HepG2 (cell line): Measurements from ENCODE around the gene MCU. TPM values are rescaled to one million over a fixed set of nuclear protein-coding genes. Genes with fewer than 3 reads are reported as not detected.

Source experiments
- ATAC-seq: fragments of 200-7000 bp; cut with Tn5 transposase; 3 replicates; pipeline ENCODE4 v1.9.1; 2020; ENCODE audit warnings: mild to moderate bottlenecking, moderate library complexity
- BruUV-seq: library from RNA; stranded (reverse); fragments of 400-500 nt; replicated peaks from 2 replicates; lab custom pipeline; 2021; lab: Mats Ljungman, UMichigan
- CTCF ChIA-PET: fragments of 300-600 bp; formaldehyde crosslinking; extraction: SDS; loops from one replicate; lab custom pipeline; 2021; ENCODE audit warnings: low total read pairs, inconsistent platforms, low intra/inter-chr PET ratio; lab: Yijun Ruan, JAX
- POLR2A ChIA-PET: fragments of 350-600 bp; sonication (Branson Sonifier 250); formaldehyde crosslinking; loops from one replicate; lab custom pipeline; 2020; ENCODE audit warnings: antibody characterized with exemption, inconsistent platforms; lab: Yijun Ruan, JAX
- DNase-seq: peaks from one replicate; pipeline ENCODE4 v3.0.0-alpha.2; 2015; ENCODE audit warnings: low spot score
- FAIRE-seq: peaks from 3 replicates; lab custom pipeline; 2011; peaks lifted over from hg19 to GRCh38; lab: Jason Lieb, UNC
- H2AFZ ChIP-seq: one replicate; pipeline ENCODE4 v1.6.1; 2011; ENCODE audit warnings: low read length, inconsistent platforms
- H3K27ac ChIP-seq: fragments of 300-600 bp; 3 replicates; pipeline ENCODE4 v1.8.0; 2011; ENCODE audit warnings: mixed run types, mild to moderate bottlenecking, mixed read lengths, low read length, inconsistent platforms; ENCODE audit not compliant: insufficient read depth; ENCODE audit errors: extremely low read length
- H3K27me3 ChIP-seq, 2 experiments: fragments of 200-600 bp in 1 of 2; 2 replicates in 1 of 2; 3 replicates in 1 of 2; pipeline versions ENCODE4 v1.6.0 to v1.8.0; 2011; ENCODE audit warnings: low read length in 2 of 2, mild to moderate bottlenecking in 2 of 2, moderate library complexity in 2 of 2, inconsistent platforms in 1 of 2; ENCODE audit not compliant: insufficient read depth in 2 of 2, control insufficient read depth in 1 of 2
- H3K36me3 ChIP-seq, 2 experiments: fragments of 200-600 bp in 1 of 2; replicated peaks in 1 of 2; 2 replicates in 1 of 2; 3 replicates in 1 of 2; pipeline versions ENCODE4 v1.5.1 to v1.8.0; 2011; ENCODE audit warnings: low read length in 2 of 2, inconsistent platforms in 1 of 2; ENCODE audit not compliant: insufficient read depth in 2 of 2, control insufficient read depth in 1 of 2
- H3K4me1 ChIP-seq: 2 replicates; pipeline ENCODE4 v1.5.1; 2012; ENCODE audit warnings: low read length, inconsistent platforms; ENCODE audit not compliant: insufficient read depth
- H3K4me2 ChIP-seq: 2 replicates; pipeline ENCODE4 v1.6.0; 2011; ENCODE audit warnings: low read depth, low read length, inconsistent platforms
- H3K4me3 ChIP-seq, 3 experiments: fragments of 200-600 bp in 1 of 3; sonication (generic), shearing (Covaris generic) in 1 of 3; replicated peaks in 1 of 3; 2 replicates each; pipeline ENCODE4 v1.5.1; 2011 to 2016; ENCODE audit warnings: low read length in 3 of 3, inconsistent platforms in 2 of 3, low read depth in 2 of 3, mild to moderate bottlenecking in 2 of 3, control low read depth in 1 of 3, mixed read lengths in 1 of 3; ENCODE audit not compliant: insufficient read depth in 1 of 3
- H3K79me2 ChIP-seq: one replicate; pipeline ENCODE4 v1.6.1; 2011; ENCODE audit warnings: low read length, inconsistent platforms; ENCODE audit not compliant: insufficient read depth
- H3K9ac ChIP-seq: 2 replicates; pipeline ENCODE4 v1.6.0; 2011; ENCODE audit warnings: mild to moderate bottlenecking, low read depth, low read length, inconsistent platforms; ENCODE audit not compliant: insufficient read depth
- H3K9me3 ChIP-seq: 2 replicates; pipeline ENCODE4 v1.5.1; 2012; ENCODE audit warnings: mild to moderate bottlenecking, low read length
- H4K20me1 ChIP-seq: 2 replicates; pipeline ENCODE4 v1.6.0; 2011; ENCODE audit warnings: inconsistent platforms, mild to moderate bottlenecking, low read length, moderate library complexity; ENCODE audit not compliant: insufficient read depth
- HNRNPUL1 ChIP-seq: fragments of 200-400 bp; formaldehyde crosslinking; IDR thresholded peaks from 2 replicates; pipeline ENCODE4 v1.6.1; 2017; ENCODE audit warnings: low read depth, mild to moderate bottlenecking, low read length, moderate library complexity
- PRDM10 ChIP-seq: sonication (generic); formaldehyde crosslinking; IDR thresholded peaks from 2 replicates; pipeline ENCODE4 v1.4.0; 2020; ENCODE audit warnings: low read depth, missing genetic modification reagents
- TOE1 ChIP-seq: sonication (generic); formaldehyde crosslinking; IDR thresholded peaks from 2 replicates; pipeline ENCODE4 v1.4.0; 2020; ENCODE audit warnings: mild to moderate bottlenecking, missing genetic modification reagents
- ZNF224 ChIP-seq: sonication (generic); formaldehyde crosslinking; IDR thresholded peaks from 2 replicates; pipeline ENCODE4 v1.5.0; 2020; ENCODE audit warnings: mild to moderate bottlenecking, missing genetic modification reagents
- ZNF383 ChIP-seq: sonication (generic); formaldehyde crosslinking; IDR thresholded peaks from 2 replicates; pipeline ENCODE4 v1.4.0; 2020; ENCODE audit warnings: missing genetic modification reagents, mild to moderate bottlenecking, borderline replicate concordance
- ZNF597 ChIP-seq: sonication (generic); formaldehyde crosslinking; IDR thresholded peaks from 2 replicates; pipeline ENCODE4 v1.5.0; 2020; ENCODE audit warnings: missing genetic modification reagents
- ZNF619 ChIP-seq: sonication (generic); formaldehyde crosslinking; IDR thresholded peaks from 2 replicates; pipeline ENCODE4 v1.4.0; 2020; ENCODE audit warnings: mild to moderate bottlenecking, missing genetic modification reagents
- WGBS: methylation state at CpG from one replicate; pipeline ENCODE4 v1.1.6; 2017; ENCODE audit warnings: low lambda C conversion rate; 5-methylcytosine and 5-hydroxymethylcytosine counted together
- in situ Hi-C: cut with HindIII; loops from 2 replicates; pipeline ENCODE4 v1.10.0; 2017; ENCODE audit warnings: low pct_unique_long_range_greater_than_20kb; ENCODE audit not compliant: extremely low pct_ligation_motif_present
- intact Hi-C: fragments of 100-400 bp; cut with micrococcal nuclease; formaldehyde crosslinking; loops from one replicate; pipeline ENCODE4 v1.10.0; 2022; ENCODE audit not compliant: unreplicated experiment
- polyA plus RNA-seq, 8 experiments: library from polyadenylated mRNA; depleted of rRNA in 3 of 8; stranded (reverse) in 7 of 8; unstranded in 1 of 8; fragments of >200 nt; fragmentation: Illumina TruSeq in 4 of 8; extraction: Trizol in 4 of 8; gene quantifications; 2 replicates each; pipeline versions ENCODE4 v1.2.1 to v1.2.3, GENCODE V29; 2011 to 2016; ENCODE audit warnings: low read depth in 4 of 8, missing spikeins in 1 of 8, mixed read lengths in 1 of 8; ENCODE audit not compliant: insufficient read depth in 1 of 8
- total RNA-seq, 5 experiments: library from RNA; depleted of rRNA; stranded (reverse); fragments of >200 nt; fragmentation: Illumina TruSeq; extraction: Trizol; gene quantifications; 2 replicates each; pipeline ENCODE4 v1.2.3, GENCODE V29; 2016; ENCODE audit warnings: low read depth in 1 of 5

The MCU gene
- total and polyA plus RNA-seq, 2 of the 13 experiments (the other 11 are each of a cell fraction or from before 2014, with no cell fraction given), result 25.9 to 64.5 TPM

- no peak for TF ChIP-seq PRDM10 (CRISPR knock-in tag)
- no peak for TF ChIP-seq TOE1 (CRISPR knock-in tag)
Observed at GRCh38 chr10:72784551-72785351, 92.8 kb downstream of the MCU start (continued).

- peaks cover 4% of the 10 kb centered on the region for H3K79me2 ChIP-seq
- 99% methylated on average over 2 of the region's 2 CpGs for WGBS
- H3K9me3 ChIP-seq, result no peaks in the 10 kb centered on the region
- ChIA-PET POLR2A (no interaction called here), CTCF (no interaction called here)
- H3K27me3 ChIP-seq, result no peaks in the 10 kb centered on the region
- H3K4me1 ChIP-seq, result peaks cover 9% of the 10 kb centered on the region
- H3K9ac ChIP-seq, result no peak overlapping the region
- no peak overlapping the region for H2AFZ ChIP-seq
- DNase-seq, result no peak
- no peak for TF ChIP-seq ZNF224 (CRISPR knock-in tag)
- no peak for TF ChIP-seq ZNF619
- TF ChIP-seq ZNF597 (CRISPR knock-in tag), result no peak
- TF ChIP-seq HNRNPUL1, result no peak
- no peak for TF ChIP-seq ZNF383 (CRISPR knock-in tag)
- BruUV-seq, result no TSS peak
- no peak overlapping the region for H3K4me3 ChIP-seq
- intact Hi-C loops (no loop called here), in situ Hi-C loops (no loop called here)
- no peak overlapping the region for H3K27ac ChIP-seq
- H3K4me2 ChIP-seq, result no peak overlapping the region
- no peaks in the 10 kb centered on the region for H3K36me3 ChIP-seq
- FAIRE-seq, result no peak
- no peaks in the 10 kb centered on the region for H4K20me1 ChIP-seq
- ATAC-seq, result no peak
Observed at GRCh38 chr10:72785409-72785808, 93.5 kb downstream of the MCU start.
